WERI-Rb-1 (cell line): ENCODE measurements around the gene ENAH.

Experiments used
- DNase-seq: peaks from one replicate; pipeline ENCODE4 v3.0.0-alpha.2; 2020
- H3K27ac ChIP-seq: fragments of 250-450 bp; sonication (Bioruptor Pico); 2 replicates; pipeline ENCODE4 v1.5.1; 2020; ENCODE audit warnings: mild to moderate bottlenecking, moderate library complexity
- H3K27me3 ChIP-seq: fragments of 250-450 bp; sonication (Bioruptor Pico); 2 replicates; pipeline ENCODE4 v1.5.1; 2021; ENCODE audit warnings: mild to moderate bottlenecking, low read depth, moderate library complexity; ENCODE audit not compliant: insufficient read depth, severe bottlenecking
- H3K36me3 ChIP-seq: fragments of 250-450 bp; sonication (Bioruptor Pico); 2 replicates; pipeline ENCODE4 v1.5.1; 2020; ENCODE audit warnings: mild to moderate bottlenecking, moderate library complexity
- H3K4me3 ChIP-seq: 2 replicates; pipeline ENCODE4 v1.5.1; 2011; ENCODE audit warnings: low read depth, mild to moderate bottlenecking, control low read depth, low read length
- H3K9me3 ChIP-seq: fragments of 250-450 bp; sonication (Bioruptor Pico); 2 replicates; pipeline ENCODE4 v1.5.1; 2021; ENCODE audit warnings: mild to moderate bottlenecking, moderate library complexity; ENCODE audit not compliant: severe bottlenecking
- TF ChIP-seq, protein P1 (sequence below): IDR thresholded peaks from 2 replicates; pipeline ENCODE4 v1.5.1; 2011; ENCODE audit warnings: low read depth, mild to moderate bottlenecking, control low read depth, inconsistent platforms, low read length

ENAH gene

GRCh38 chr1:225447650-225448089 is 205.3 kb downstream of the ENAH start:
- Histone ChIP-seq H3K27me3 (no peaks in the 10 kb centered on the region), H3K9me3 (no peaks in the 10 kb centered on the region), H3K36me3 (no peaks in the 10 kb centered on the region), H3K4me3 (no peak overlapping the region), H3K27ac (no peak overlapping the region)
- TF ChIP-seq, protein P1, sequence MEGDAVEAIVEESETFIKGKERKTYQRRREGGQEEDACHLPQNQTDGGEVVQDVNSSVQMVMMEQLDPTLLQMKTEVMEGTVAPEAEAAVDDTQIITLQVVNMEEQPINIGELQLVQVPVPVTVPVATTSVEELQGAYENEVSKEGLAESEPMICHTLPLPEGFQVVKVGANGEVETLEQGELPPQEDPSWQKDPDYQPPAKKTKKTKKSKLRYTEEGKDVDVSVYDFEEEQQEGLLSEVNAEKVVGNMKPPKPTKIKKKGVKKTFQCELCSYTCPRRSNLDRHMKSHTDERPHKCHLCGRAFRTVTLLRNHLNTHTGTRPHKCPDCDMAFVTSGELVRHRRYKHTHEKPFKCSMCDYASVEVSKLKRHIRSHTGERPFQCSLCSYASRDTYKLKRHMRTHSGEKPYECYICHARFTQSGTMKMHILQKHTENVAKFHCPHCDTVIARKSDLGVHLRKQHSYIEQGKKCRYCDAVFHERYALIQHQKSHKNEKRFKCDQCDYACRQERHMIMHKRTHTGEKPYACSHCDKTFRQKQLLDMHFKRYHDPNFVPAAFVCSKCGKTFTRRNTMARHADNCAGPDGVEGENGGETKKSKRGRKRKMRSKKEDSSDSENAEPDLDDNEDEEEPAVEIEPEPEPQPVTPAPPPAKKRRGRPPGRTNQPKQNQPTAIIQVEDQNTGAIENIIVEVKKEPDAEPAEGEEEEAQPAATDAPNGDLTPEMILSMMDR, result no peak
- no peak for DNase-seq

DNA sequence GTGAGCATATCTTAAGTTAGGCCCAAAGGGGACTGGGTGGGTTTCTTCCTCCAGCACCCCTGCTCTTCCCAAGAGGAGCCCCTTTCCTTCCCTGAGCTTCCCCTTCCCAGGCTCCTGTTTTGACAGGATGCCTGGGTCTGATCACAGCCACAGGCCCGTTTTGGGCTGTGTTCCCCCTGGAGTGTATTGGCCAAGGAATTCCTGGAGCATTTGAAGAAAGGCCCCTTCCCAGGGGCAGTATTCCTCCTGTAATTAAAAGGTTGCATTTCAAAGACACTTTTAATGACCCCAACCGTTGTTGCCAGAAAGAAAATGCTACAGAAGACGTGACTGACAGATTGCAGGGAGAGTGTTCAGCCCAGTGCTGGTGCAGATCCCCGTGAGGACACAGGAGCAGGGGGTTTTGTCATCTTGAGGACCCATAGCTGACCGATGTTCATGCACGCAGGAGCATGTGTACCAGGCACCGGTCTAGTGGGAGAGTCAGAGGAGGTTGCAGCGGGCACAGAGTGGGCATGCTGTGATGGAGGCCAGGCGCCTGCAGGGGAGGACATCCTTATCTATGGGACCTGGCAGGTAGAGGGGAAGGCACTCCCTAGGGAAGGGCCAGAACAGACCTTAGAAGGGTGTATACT is 205.8 kb downstream of the ENAH start:
- Histone ChIP-seq H3K27ac (no peak overlapping the region), H3K27me3 (no peaks in the 10 kb centered on the region), H3K9me3 (no peaks in the 10 kb centered on the region), H3K4me3 (no peak overlapping the region), H3K36me3 (no peaks in the 10 kb centered on the region)
- TF ChIP-seq, protein P1, result no peak
- no peak for DNase-seq

DNA sequence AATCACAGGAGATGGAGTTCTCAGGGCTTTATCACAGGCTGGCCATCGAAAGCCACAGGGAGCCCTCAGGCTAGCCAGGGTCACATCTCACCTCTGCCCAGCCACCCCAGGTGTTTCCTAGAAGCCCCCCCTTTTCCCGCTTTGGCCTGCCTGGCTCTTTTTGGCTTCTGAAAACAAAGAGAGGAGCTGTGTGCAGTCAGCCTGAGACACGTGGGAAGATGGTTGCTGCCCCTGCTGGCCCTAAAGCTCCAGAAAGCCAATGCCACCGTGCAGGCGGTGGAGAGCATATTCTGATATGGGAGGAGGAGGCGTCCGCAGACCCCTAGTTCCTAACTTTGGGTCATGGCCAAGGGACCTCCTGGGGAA is 206.3 kb downstream of the ENAH start:
- Histone ChIP-seq H3K27ac (no peak overlapping the region), H3K4me3 (no peak overlapping the region), H3K27me3 (no peaks in the 10 kb centered on the region), H3K9me3 (no peaks in the 10 kb centered on the region), H3K36me3 (no peaks in the 10 kb centered on the region)
- no peak for DNase-seq
- TF ChIP-seq, protein P1, result no peak

GRCh38 chr1:225445639-225446594 is 207.0 kb downstream of the ENAH start:
- Histone ChIP-seq H3K27me3 (no peaks in the 10 kb centered on the region), H3K27ac (no peak overlapping the region), H3K9me3 (no peaks in the 10 kb centered on the region), H3K36me3 (no peaks in the 10 kb centered on the region), H3K4me3 (no peak overlapping the region)
- no peak for DNase-seq
- TF ChIP-seq, protein P1, result no peak

DNA sequence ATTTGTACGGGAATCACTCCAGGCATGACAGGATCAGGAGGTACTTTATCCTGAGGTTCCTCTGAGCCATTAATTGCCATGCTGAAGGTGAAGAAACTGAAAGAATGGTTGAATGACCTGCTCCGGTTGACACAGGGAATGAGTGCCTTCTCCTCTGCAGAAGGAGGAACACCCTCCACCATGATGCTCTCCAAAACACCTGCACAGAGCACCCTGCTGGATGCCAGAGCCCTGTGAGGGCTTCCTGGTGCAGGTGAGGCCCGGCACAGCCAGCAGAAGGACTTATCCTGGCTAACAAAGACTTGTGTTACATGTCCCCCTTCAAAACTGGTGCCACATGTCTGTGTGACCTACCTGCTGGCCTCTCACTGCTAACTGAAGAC is 210.8 kb downstream of the ENAH start:
- Histone ChIP-seq H3K27ac (no peak overlapping the region), H3K4me3 (no peak overlapping the region), H3K36me3 (no peaks in the 10 kb centered on the region), H3K27me3 (no peaks in the 10 kb centered on the region), H3K9me3 (no peaks in the 10 kb centered on the region)
- DNase-seq, result no peak
- TF ChIP-seq, protein P1, result no peak
